HG03095 (cell line): Measurements from ENCODE around the gene CACNA1G.

Source experiments
- ATAC-seq: cut with Tn5 transposase; IDR thresholded peaks from one replicate; pipeline ENCODE4 v1.9.1; 2021; ENCODE audit warnings: moderate library complexity; ENCODE audit not compliant: unreplicated experiment

CACNA1G gene

GRCh38 chr17:50560185-50560824, at the start of gene CACNA1G:
Gene CACNA1G, plus strand, starts transcription at chr17:50560715. Its CDS starts 745 bp downstream, at chr17:50561460.
- ATAC-seq = peak; percentile 84

GRCh38 chr17:50511058-50511457, 49.5 kb upstream of the CACNA1G start:
- peak; percentile 76 for ATAC-seq

GRCh38 chr17:50513495-50513894, 47.0 kb upstream of the CACNA1G start:
- no peak for ATAC-seq

DNA sequence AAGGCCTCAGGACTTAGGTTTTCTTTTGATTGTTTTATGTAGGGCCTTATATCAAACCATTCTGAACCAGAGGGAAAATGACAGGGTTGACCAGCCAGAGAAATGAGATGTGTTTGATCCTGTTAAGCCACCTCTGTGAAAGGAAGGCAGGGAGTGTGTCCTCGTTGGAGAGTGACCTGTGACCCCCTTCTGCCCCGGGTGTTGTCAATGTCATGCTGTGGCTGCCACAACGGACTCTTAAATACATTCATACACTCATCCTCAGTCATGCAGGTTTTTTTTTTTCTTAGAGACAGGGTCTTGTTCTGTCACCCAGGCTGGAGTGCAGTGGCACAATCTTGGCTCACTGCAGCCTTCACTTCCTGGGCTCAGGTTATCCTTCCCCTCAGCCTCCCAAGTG, 46.1 kb upstream of the CACNA1G start:
- ATAC-seq = no peak

DNA sequence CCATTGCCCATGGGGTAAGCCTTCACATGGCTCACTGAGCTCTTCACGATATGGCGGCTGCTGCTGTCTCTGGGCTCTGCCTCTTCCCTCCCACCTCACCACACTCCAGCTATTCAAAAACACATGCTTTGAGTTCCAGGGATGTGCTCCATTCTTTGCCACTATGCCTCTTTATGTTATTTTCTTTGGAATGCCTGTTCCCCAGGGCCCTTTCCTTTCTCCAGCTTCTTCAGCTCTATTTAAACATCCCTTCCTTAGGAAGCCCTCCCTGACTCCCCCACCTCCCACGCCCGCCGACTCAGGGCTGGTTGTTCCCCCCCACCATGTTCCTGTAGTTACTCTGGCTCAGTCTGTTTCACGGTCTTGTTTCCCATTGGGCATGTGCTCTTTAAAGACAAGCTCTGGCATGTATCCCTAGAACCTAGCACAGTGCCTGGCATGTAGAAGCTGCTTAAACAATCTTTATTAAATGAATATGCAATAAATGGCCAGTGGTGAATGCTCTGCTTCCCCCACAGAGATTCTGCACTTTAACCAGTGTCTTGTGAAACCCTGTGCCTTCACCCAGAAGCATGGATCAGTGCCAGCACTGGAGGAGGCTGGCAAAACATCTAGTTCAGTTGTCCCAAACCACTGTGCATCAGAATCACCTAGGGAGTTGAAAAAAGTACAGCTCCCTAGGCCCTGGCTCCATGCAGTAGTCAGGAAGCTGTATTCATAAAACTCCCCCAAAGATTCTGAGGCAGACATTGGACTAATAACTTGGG, 45.4 kb upstream of the CACNA1G start:
- ATAC-seq = no peak

- no peak for ATAC-seq
Observed at GRCh38 chr17:50517011-50517410, 43.5 kb upstream of the CACNA1G start.

DNA sequence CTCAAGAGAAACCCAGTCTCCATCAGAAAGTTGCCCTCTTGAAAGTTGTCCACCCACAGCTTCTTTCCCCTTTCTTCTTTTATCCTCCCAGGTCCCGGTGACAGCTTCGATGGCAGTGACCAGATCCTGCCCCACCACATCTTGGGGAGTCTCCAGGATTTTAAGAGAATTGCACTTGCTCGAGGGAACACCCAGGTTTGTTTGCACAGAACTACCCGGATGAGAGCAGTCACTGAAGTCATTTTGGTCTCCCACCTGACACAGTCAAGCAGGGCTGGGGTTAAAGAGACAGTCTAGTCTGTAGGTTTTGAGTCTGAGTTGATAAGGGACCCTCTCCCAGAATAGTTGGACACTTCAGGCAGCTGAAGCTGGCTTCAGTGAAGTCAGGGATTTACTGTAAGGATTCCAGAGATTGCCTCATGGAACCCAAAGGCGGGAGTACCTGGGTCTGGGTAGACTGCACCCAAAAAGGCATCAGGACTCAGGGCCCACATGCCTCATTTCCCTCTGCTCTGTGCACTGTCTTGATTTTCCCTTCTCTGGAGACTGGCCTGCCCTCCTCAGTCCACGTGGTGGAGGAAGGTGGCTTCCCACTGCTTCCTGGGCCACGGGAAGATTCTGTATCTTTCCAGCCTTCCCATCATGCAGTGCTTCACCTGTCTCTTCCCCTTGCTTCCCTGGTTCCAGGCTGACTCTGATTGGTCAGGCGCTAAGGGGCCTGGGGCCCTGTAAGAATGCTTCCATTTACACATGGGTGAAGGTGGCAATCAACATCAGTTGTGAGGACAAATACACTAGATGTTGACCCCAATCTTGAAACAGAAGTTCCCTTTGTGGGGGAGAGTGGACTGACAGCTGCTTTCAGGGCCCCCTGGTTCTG, 42.8 kb upstream of the CACNA1G start:
- no peak for ATAC-seq

- no peak for ATAC-seq
Observed at GRCh38 chr17:50518384-50519023, 42.0 kb upstream of the CACNA1G start.

GRCh38 chr17:50519141-50519834, 41.2 kb upstream of the CACNA1G start:
- no peak for ATAC-seq

- no peak for ATAC-seq
Observed at GRCh38 chr17:50520483-50520882, 40.0 kb upstream of the CACNA1G start.

- ATAC-seq = no peak
Observed at GRCh38 chr17:50521514-50521913, 39.0 kb upstream of the CACNA1G start.

DNA sequence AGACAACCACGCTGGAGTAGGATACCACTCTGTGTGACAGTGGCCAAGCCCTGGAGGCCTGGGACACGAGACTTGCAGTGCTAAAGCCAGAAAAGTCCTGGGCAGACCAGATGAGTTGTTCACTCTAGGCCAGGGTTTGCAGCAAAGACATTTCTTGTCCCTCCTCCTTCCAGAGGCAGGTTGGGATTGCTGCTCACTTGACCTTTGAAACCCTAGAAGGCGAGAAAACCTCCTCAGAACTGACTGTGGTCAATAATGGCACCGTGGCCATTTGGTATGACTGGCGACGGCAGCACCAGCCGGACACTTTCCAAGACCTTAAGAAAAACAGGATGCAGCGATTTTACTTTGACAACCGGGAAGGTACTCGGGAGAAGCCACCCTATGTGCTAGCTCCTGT, 37.7 kb upstream of the CACNA1G start:
- no peak for ATAC-seq

- no peak for ATAC-seq
Observed at GRCh38 chr17:50523208-50523607, 37.3 kb upstream of the CACNA1G start.

DNA sequence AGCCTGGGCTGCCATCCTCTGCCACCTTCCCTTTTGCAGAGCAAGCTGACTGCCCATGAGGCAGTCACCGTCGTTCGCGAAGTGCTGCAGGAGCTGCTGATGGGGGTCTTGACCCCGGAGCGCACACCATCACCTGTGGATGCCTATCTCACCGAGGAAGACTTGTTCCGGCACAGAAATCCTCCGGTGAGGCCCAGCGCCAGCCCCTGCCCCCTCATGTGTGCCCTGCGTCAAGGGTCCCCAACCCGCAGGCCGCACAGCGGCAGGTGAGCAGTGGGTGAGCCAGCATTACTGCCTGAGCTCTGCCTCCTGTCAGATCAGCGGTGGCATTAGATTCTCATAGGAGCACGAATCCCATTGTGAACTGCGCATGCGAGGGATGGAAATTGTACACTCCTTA, 35.7 kb upstream of the CACNA1G start:
- ATAC-seq = no peak

GRCh38 chr17:50527155-50527762, 33.3 kb upstream of the CACNA1G start:
- no peak for ATAC-seq

- no peak for ATAC-seq
Observed at GRCh38 chr17:50527949-50528474, 32.5 kb upstream of the CACNA1G start.

DNA sequence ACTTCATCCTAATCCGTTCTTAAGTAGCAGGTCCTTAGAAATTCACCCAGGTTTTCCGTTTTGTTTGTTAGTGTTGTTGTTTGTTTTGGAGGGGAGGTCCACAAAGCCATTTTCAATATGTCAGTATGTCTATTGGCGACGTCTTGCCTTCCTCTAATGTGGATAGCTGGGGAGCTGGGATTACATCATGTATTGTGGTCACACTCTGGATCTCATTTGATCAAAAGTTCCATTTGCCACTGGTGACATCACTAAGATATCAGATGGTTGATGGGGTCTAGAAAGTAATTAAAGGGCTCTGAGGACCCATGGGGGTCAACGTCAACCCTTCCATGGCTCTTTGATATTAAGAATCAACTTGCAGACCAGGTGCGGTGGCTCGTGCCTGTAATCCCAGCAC, 30.7 kb upstream of the CACNA1G start:
- ATAC-seq = no peak

DNA sequence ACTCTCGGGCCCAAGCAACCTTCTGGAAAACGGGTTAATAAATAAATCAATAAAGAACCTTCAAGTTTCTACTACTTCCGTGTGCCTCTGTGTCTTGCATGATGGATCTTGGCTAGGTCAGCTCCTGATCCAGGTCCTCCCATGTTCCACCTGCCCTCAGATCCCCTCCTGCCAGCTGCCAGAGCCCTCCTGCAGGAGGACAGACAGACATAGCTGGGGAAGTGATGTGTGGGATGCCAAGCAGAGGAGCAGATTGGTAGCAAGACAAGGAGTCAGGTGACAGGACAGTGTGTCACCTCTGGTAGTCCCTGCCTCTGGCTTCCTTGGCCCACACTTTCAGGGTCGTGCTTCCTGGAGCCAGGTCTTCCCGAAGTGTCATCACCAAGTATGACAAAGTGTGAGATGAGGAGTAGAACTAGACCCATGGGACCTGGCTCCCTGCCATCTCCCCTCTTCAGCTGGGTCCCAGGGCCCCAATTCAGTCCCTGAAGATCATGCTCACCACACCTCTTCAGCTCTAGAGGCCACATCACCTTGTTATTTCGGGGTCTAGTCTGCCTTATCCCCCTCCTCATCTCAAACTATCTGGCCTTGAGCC, 29.0 kb upstream of the CACNA1G start:
- no peak for ATAC-seq

DNA sequence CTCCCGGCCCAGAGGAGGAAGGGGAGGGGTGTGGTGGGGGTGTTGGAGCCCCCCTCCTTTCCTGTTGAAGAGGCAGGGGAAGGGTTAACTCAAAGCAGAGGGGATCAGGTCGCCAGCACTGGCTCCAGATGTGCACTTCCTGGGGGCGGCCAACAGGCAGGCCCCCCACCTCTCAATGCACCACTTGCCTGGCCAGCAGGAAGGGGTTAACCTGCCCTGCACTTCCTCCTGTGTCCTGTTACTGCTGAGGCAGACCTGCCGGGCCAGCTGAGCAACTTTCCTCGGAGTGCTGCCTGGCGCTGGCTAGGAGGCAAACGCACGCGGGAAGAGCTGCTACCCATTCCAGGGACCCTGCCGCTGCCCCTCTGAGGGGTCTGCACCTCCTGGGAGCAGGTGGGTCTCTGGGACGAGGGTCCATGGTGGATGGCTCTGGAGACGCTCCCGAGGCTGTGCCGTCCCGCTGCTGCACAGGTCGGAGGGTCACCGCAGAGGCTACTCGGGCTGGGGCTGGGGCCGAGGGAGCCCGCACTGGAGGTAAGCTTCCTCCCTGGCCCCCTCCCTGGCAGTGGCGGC, 28.0 kb upstream of the CACNA1G start, which contains the start of gene EPN3:
EPN3 (plus strand) TSS at position 284 of the 573 bp plus-strand sequence. CDS start 3,822 bp downstream, outside the sequence.
- no peak for ATAC-seq
